GM04503 (cell line): Measurements from ENCODE around the gene UBE2E3.
"Not testable (repeated sequence)": the region's sequence is repeated elsewhere in the genome, so short reads cannot be mapped to it uniquely, and the experiment has no call there.

Source experiments
- DNase-seq: peaks from one replicate; pipeline ENCODE4 v3.0.0-alpha.2; 2012; ENCODE audit warnings: low read depth

UBE2E3 gene

DNA sequence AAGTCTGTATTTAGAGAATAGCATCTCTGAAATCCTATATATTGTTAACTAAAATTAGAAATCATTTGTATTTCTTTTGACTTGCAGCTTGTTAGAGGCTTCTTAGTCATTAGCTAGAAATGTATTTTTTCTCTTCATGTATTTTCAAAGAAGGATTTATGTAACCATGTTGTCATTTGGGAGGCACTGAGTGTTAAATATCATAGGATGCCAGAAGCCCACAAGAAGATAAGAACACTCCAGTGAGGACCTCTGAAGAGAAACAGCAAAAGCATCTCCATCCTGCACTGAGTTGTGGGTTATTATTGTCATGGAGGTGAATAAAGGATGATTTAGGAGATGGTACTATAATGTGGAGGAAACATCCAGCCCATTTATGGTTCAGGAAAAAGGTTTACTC, 93.5 kb downstream of the UBE2E3 start:
- DNase-seq, result no peak

- DNase-seq, result no peak
These were observed 94.1 kb downstream of the UBE2E3 start for GRCh38 chr2:181074457-181074856.

DNA sequence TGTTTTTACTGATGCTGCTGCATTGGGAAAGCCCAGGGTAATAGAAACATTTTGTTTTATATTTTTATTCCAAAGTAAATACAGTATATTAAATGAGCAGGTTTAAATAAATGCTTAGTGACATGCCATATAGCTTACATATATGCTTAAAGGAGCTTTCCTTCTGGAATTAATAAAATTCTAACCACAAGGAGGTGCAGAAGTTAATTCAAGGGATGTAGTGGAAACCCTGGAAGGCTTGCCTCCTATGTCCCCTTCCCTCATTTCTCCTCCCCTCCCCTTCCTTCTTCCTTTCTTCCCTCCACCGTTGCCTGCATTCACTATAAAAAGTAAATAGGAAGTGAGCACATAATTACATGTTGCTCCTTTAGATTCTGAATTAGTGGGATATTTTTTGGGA, 96.3 kb downstream of the UBE2E3 start:
- no peak for DNase-seq

- no peak for DNase-seq
These were observed 96.8 kb downstream of the UBE2E3 start for GRCh38 chr2:181077128-181077709.

DNA sequence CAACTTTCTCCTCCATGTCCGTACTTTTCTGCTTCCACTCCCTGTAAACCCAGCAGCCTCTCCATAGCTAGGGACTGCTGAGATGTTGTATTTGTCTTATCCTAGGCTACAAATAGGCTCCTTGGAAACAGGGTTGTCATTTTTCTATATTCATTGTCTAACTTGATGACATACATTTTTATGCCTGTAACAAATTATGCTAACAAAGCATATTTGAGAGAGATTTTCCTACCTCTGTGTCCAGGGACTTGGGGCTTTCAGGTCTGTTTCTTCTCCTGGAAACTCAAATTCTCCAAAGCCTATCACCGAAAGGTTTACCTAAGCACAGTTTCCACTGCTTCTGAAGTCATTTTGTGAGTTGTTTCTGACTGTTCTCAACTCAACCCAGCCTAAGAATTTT, 102.7 kb downstream of the UBE2E3 start:
- no peak for DNase-seq

GRCh38 chr2:181085734-181086133, 105.3 kb downstream of the UBE2E3 start:
- no peak for DNase-seq

DNA sequence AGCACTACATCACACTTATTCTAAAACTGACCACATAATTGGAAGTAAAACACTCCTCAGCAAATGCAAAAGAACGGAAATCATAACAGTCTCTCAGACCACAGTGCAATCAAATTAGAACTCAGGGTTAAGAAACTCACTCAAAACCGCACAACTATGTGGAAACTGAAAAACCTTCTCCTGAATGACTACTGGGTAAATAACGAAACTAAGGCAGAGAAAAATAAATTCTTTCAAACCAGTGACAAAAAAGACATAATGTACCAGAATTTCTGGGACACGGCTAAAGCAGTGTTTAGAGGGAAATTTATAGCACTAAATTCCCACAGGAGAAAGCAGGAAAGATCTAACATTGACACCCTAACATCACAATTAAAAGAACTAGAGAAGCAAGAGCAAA, 111.5 kb downstream of the UBE2E3 start:
- DNase-seq, result not testable (repeated sequence)

- DNase-seq, result no peak
These were observed 115.1 kb downstream of the UBE2E3 start for GRCh38 chr2:181095486-181095885.

DNA sequence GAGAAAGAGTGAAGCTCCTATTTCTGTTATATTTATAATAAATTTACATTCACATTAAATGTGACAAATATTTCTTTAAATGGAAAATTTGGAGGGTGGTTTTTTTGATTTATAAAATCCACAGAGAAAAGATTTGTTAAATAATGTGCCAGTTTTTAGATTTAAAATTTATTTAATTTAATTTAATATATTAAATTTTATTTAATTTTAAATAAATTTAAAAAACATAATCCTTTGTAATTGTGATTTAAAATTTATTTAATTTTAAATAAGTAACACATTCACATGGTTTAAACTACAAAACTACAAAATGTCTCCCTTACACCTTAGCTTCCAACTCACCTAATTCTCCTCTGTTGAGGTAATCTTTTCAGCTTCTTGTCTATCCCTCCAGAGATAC, 123.3 kb downstream of the UBE2E3 start:
- no peak for DNase-seq

- no peak for DNase-seq
These were observed 124.2 kb downstream of the UBE2E3 start for GRCh38 chr2:181104512-181105115.

DNA sequence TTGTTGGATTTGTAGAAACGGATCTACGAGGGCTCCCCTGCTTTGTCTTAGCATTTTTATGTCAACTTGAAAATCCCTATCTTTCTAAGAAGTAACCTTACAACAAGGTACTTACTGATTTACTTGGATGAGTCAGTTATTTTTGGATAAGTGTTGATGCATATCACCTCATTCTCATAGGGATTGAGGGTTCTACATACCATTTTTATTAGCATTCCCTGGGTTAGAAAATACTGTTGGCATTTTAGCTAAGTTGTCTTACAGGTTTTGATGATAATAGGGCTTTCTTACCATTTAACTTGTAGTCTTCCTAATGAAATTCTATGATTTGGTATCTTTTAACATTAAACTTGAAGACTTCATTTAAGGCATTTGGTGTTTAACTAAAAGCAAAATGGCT, 125.2 kb downstream of the UBE2E3 start:
- no peak for DNase-seq

DNA sequence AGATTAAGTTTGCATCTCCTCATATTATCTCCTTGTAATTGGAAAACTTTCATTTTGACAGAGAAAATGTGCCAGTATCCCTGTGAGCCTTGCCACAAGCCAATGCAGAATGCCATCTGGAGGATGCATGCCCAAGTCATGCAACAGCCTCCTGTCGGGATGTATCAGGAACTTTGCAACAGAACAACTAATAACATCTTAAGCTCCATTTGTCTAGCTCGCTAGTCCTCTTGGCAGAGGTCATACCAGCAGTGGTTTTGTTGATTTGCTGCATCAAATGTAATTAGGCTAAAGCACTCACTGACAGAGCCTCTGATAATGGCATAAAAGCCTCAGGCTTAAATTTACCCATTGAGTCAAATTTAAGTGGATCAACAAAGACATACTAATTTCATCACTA, 125.8 kb downstream of the UBE2E3 start:
- no peak for DNase-seq

GRCh38 chr2:181106789-181107627, 126.6 kb downstream of the UBE2E3 start:
- peak; percentile 80 for DNase-seq

DNA sequence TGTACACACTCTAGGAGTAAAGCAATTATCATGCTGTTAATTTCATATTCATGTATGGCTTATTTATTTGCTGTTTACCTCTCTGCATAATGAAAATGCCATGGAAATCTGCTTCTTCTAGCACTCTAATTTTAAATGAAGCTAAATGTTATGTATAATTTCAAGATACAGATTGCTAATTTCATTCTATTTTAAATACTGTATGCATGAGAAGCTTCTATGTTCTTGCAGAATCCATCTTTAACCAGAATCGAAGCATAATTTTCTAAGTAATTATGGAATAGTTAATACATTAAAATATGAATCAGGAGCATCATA, 127.2 kb downstream of the UBE2E3 start:
- no peak for DNase-seq

DNA sequence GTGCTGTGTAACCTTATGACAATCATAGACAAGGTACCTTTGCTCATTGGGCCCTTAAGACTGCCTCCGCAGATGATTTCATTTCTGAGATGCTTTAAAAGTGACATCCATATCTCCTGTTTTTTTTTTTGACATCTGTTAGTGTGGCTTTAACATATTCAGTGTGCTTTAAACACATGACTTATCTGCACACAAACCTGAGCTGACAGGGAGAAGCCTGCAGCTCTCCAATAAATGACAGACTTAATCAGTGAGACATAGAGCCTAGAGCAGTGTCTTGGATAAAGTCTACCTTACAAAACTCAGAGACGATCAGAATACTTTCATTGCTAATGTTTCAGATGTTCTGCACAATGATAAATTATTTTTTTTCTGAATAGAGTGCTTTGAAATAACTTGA, 130.7 kb downstream of the UBE2E3 start:
- no peak for DNase-seq

GRCh38 chr2:181112916-181113315, 132.5 kb downstream of the UBE2E3 start:
- no peak for DNase-seq
